SK-N-SH (cell line): ENCODE results near the gene PPM1L. TPM values are rescaled to one million over a fixed set of nuclear protein-coding genes. Genes with fewer than 3 reads are reported as not detected.

Source experiments
- CTCF ChIA-PET: fragments of 300-600, 350-600 bp; formaldehyde crosslinking; extraction: SDS; loops from one replicate; lab custom pipeline; 2021; lab: Yijun Ruan, JAX
- POLR2A ChIA-PET: fragments of 350-600 bp; sonication (Branson Sonifier 250); formaldehyde crosslinking; extraction: SDS; loops from one replicate; lab custom pipeline; 2020; ENCODE audit warnings: antibody characterized with exemption, inconsistent platforms; lab: Yijun Ruan, JAX
- DNase-seq: peaks from one replicate; pipeline ENCODE4 v3.0.0; 2012
- H2AFZ ChIP-seq: fragments of 200-600 bp; sonication (generic); 2 replicates; pipeline ENCODE4 v1.8.1; 2016; ENCODE audit warnings: antibody characterized with exemption, mild to moderate bottlenecking, low read depth
- H3F3A ChIP-seq: fragments of 200-600 bp; sonication (generic); replicated peaks from 2 replicates; pipeline ENCODE3; 2016; ENCODE audit warnings: antibody characterized with exemption, mild to moderate bottlenecking; ENCODE audit not compliant: insufficient read depth
- H3K27ac ChIP-seq, 2 experiments: fragments of 200-500 bp in 1 of 2; fragments of 200-600 bp in 1 of 2; sonication (Bioruptor generic) in 1 of 2; sonication (generic), shearing (Covaris generic) in 1 of 2; 2 replicates each; pipeline versions ENCODE4 v1.5.1 to v1.6.1; 2014 to 2016; ENCODE audit warnings: low read depth in 2 of 2, inconsistent platforms in 1 of 2, low read length in 1 of 2, mild to moderate bottlenecking in 1 of 2, mixed read lengths in 1 of 2
- H3K27me3 ChIP-seq: fragments of 200-600 bp; sonication (generic), shearing (Covaris generic); 2 replicates; pipeline ENCODE4 v1.6.1; 2016; ENCODE audit warnings: mixed run types; ENCODE audit not compliant: insufficient read depth
- H3K36me3 ChIP-seq, 2 experiments: fragments of 200-500 bp in 1 of 2; fragments of 200-600 bp in 1 of 2; sonication (Bioruptor generic) in 1 of 2; sonication (generic) in 1 of 2; replicated peaks in 1 of 2; 2 replicates each; pipeline versions ENCODE3 to v1.5.1; 2014 to 2016; ENCODE audit warnings: low read length in 1 of 2, mild to moderate bottlenecking in 1 of 2; ENCODE audit not compliant: insufficient read depth in 2 of 2, control insufficient read depth in 1 of 2
- H3K4me1 ChIP-seq, 2 experiments: fragments of 200-500 bp in 1 of 2; fragments of 200-600 bp in 1 of 2; sonication (Bioruptor generic) in 1 of 2; sonication (generic), shearing (Covaris generic) in 1 of 2; 2 replicates each; pipeline versions ENCODE4 v1.5.1 to v1.6.1; 2014 to 2016; ENCODE audit warnings: low read depth in 1 of 2, low read length in 1 of 2, mixed run types in 1 of 2; ENCODE audit not compliant: insufficient read depth in 2 of 2, control insufficient read depth in 1 of 2
- H3K4me2 ChIP-seq: fragments of 200-600 bp; sonication (generic), shearing (Covaris generic); 2 replicates; pipeline ENCODE4 v1.6.1; 2017; ENCODE audit warnings: mixed run types
- H3K4me3 ChIP-seq, 2 experiments: fragments of 200-500 bp in 1 of 2; fragments of 200-600 bp in 1 of 2; sonication (Bioruptor generic) in 1 of 2; sonication (generic), shearing (Covaris generic) in 1 of 2; 2 replicates each; pipeline versions ENCODE4 v1.5.1 to v1.8.1; 2014 to 2016; ENCODE audit warnings: low read depth in 2 of 2, inconsistent platforms in 1 of 2, low read length in 1 of 2, mild to moderate bottlenecking in 1 of 2, mixed read lengths in 1 of 2, moderate library complexity in 1 of 2
- H3K79me2 ChIP-seq: fragments of 200-600 bp; sonication (generic); 2 replicates; pipeline ENCODE4 v1.8.1; 2017; ENCODE audit warnings: mild to moderate bottlenecking; ENCODE audit not compliant: insufficient read depth
- H3K9ac ChIP-seq: fragments of 200-600 bp; sonication (generic); 2 replicates; pipeline ENCODE4 v1.6.1; 2017; ENCODE audit warnings: mixed run types
- H3K9me2 ChIP-seq: fragments of 200-600 bp; sonication (generic); 2 replicates; pipeline ENCODE4 v1.6.1; 2017; ENCODE audit warnings: mixed run types
- H3K9me3 ChIP-seq: fragments of 200-600 bp; sonication (generic); 2 replicates; pipeline ENCODE4 v1.6.1; 2017; ENCODE audit warnings: mixed run types, mild to moderate bottlenecking, moderate library complexity
- H4K20me1 ChIP-seq: fragments of 200-600 bp; sonication (generic); 2 replicates; pipeline ENCODE4 v1.6.1; 2017; ENCODE audit warnings: mild to moderate bottlenecking, mixed run types; ENCODE audit not compliant: insufficient read depth
- CTCF ChIP-seq: fragments of 200-600 bp; sonication (generic); IDR thresholded peaks from 2 replicates; pipeline ENCODE4 v1.6.1; 2017; ENCODE audit warnings: antibody characterized with exemption, mild to moderate bottlenecking, moderate library complexity
- ELF1 ChIP-seq: IDR thresholded peaks from 2 replicates; pipeline ENCODE4 v1.4.0; 2012
- EZH2phosphoT487 ChIP-seq: fragments of 200-600 bp; sonication (generic); IDR thresholded peaks from 2 replicates; pipeline ENCODE4 v1.6.1; 2017; ENCODE audit warnings: low read depth, mixed run types, mild to moderate bottlenecking, antibody characterized with exemption, moderate library complexity, borderline replicate concordance
- FOSL2 ChIP-seq: IDR thresholded peaks from 2 replicates; pipeline ENCODE4 v1.4.0; 2012; ENCODE audit warnings: low read depth, mild to moderate bottlenecking, moderate library complexity, borderline replicate concordance
- FOXJ3 ChIP-seq: sonication (generic); formaldehyde crosslinking; IDR thresholded peaks from 2 replicates; pipeline ENCODE4 v1.5.1; 2020; ENCODE audit warnings: mild to moderate bottlenecking, missing genetic modification reagents
- FOXM1 ChIP-seq: IDR thresholded peaks from 2 replicates; pipeline ENCODE4 v1.4.0; 2012; ENCODE audit warnings: low read depth, mild to moderate bottlenecking
- GATA2 ChIP-seq: sonication (generic); formaldehyde crosslinking; IDR thresholded peaks from 2 replicates; pipeline ENCODE4 v1.5.0; 2020; ENCODE audit warnings: mild to moderate bottlenecking, missing genetic modification reagents
- JUND ChIP-seq: IDR thresholded peaks from 2 replicates; pipeline ENCODE4 v1.4.0; 2012
- MEF2A ChIP-seq: IDR thresholded peaks from 2 replicates; pipeline ENCODE4 v1.4.0; 2012; ENCODE audit warnings: low read depth, borderline replicate concordance
- RCOR1 ChIP-seq: fragments of 150-350 bp; IDR thresholded peaks from 2 replicates; pipeline ENCODE4 v1.6.1; 2017; ENCODE audit warnings: antibody characterized with exemption, low read length
- TAF1 ChIP-seq: IDR thresholded peaks from 2 replicates; pipeline ENCODE4 v1.6.1; 2012; ENCODE audit warnings: low read depth, mild to moderate bottlenecking, low read length, moderate library complexity, borderline replicate concordance
- TCF12 ChIP-seq: IDR thresholded peaks from 2 replicates; pipeline ENCODE4 v1.4.0; 2012
- ZBTB33 ChIP-seq: IDR thresholded peaks from 2 replicates; pipeline ENCODE4 v1.4.0; 2012; ENCODE audit warnings: low read depth, borderline replicate concordance
- WGBS: methylation state at CpG from one replicate; pipeline ENCODE4 v1.1.6; 2017; ENCODE audit warnings: low lambda C conversion rate; 5-methylcytosine and 5-hydroxymethylcytosine counted together
- polyA plus RNA-seq, 3 experiments: library from polyadenylated mRNA; depleted of rRNA; stranded (reverse); fragments of >200 nt; gene quantifications; 2 replicates each; pipeline ENCODE4 v1.2.3, GENCODE V29; 2012

Gene PPM1L
- polyA plus RNA-seq, 1 of the 3 experiments (the other 2 are of a cell fraction): 0.16 TPM

GRCh38 chr3:161038725-161039124 lies 282.7 kb downstream of the PPM1L start:
- Histone ChIP-seq H3K79me2 (no peaks in the 10 kb centered on the region), H2AFZ (no peak overlapping the region), H3K4me3 (no peak overlapping the region), H3K9me2 (no peaks in the 10 kb centered on the region), H3K4me1 (no peaks in the 10 kb centered on the region), H3K9me3 (no peaks in the 10 kb centered on the region), H3K36me3 (no peaks in the 10 kb centered on the region), H3F3A (peaks cover 3% of the 10 kb centered on the region), H3K4me2 (no peak overlapping the region), H4K20me1 (no peaks in the 10 kb centered on the region), H3K27ac (no peak overlapping the region), H3K27me3 (no peaks in the 10 kb centered on the region), H3K9ac (no peak overlapping the region)
- TF ChIP-seq FOXJ3 (CRISPR knock-in tag) (no peak), TAF1 (no peak), JUND (no peak), CTCF (no peak), RCOR1 (no peak), EZH2phosphoT487 (no peak), ELF1 (no peak)
- CTCF ChIA-PET: no interaction called here
- no peak for DNase-seq
- POLR2A ChIA-PET: no interaction called here
- WGBS: 35% methylated on average over 3 of the region's 3 CpGs

GRCh38 chr3:161042023-161042501 lies 286.0 kb downstream of the PPM1L start:
- Histone ChIP-seq H4K20me1 (no peaks in the 10 kb centered on the region), H3K9ac (no peak overlapping the region), H3K4me2 (no peak overlapping the region), H2AFZ (no peak overlapping the region), H3K27ac (no peak overlapping the region), H3K79me2 (no peaks in the 10 kb centered on the region), H3K36me3 (no peaks in the 10 kb centered on the region), H3K9me2 (no peaks in the 10 kb centered on the region), H3K4me1 (no peaks in the 10 kb centered on the region), H3K9me3 (no peaks in the 10 kb centered on the region), H3K4me3 (no peak overlapping the region), H3F3A (no peaks in the 10 kb centered on the region), H3K27me3 (no peaks in the 10 kb centered on the region)
- DNase-seq: no peak
- TF ChIP-seq MEF2A: no peak
- no peak for TF ChIP-seq FOXM1
- TF ChIP-seq ZBTB33: no peak
- no peak for TF ChIP-seq TCF12
- TF ChIP-seq FOSL2: no peak
- no peak for TF ChIP-seq GATA2 (CRISPR knock-in tag)
- ChIA-PET POLR2A (no interaction called here), CTCF (interaction anchor here (0.7 to 0.8 kb wide), 2 partner anchors 13 to 73 kb away, joined by 3 read pairs; no protein-coding TSS in a partner anchor)
- 39% methylated on average over 2 of the region's 2 CpGs for WGBS
